A673 (cell line): ENCODE results near the gene EIF4E3. TPM values are rescaled to one million over a fixed set of nuclear protein-coding genes. Genes with fewer than 3 reads are reported as not detected.

Source experiments
- BruUV-seq: library from RNA; stranded (reverse); fragments of 400-500 nt; replicated peaks from 2 replicates; lab custom pipeline; 2021; lab: Mats Ljungman, UMichigan
- CTCF ChIA-PET: fragments of 300-600 bp; sonication (Branson Sonifier 250); formaldehyde crosslinking; loops from one replicate; lab custom pipeline; 2022; ENCODE audit warnings: antibody characterized with exemption; lab: Charles Lee
- POLR2A ChIA-PET: fragments of 300-600 bp; sonication (Branson Sonifier 250); formaldehyde crosslinking; loops from one replicate; lab custom pipeline; 2022; ENCODE audit warnings: antibody characterized with exemption; ENCODE audit not compliant: low non-redundant PET; lab: Charles Lee
- DNase-seq: peaks from one replicate; pipeline ENCODE4 v3.0.0-alpha.2; 2015; ENCODE audit warnings: low spot score
- H3K27ac ChIP-seq: fragments of 200-600 bp; sonication (generic); 2 replicates; pipeline ENCODE4 v1.5.1; 2016; ENCODE audit warnings: mixed run types, low read depth, mild to moderate bottlenecking, mixed read lengths, antibody characterized with exemption, low read length; ENCODE audit not compliant: poor library complexity, severe bottlenecking
- H3K27me3 ChIP-seq: fragments of 200-600 bp; sonication (generic); replicated peaks from 2 replicates; pipeline ENCODE4 v1.6.1; 2017; ENCODE audit warnings: mixed run types, low read depth, mild to moderate bottlenecking, mixed read lengths, antibody characterized with exemption, low read length; ENCODE audit not compliant: insufficient read depth, poor library complexity
- H3K36me3 ChIP-seq: fragments of 200-600 bp; sonication (generic); 2 replicates; pipeline ENCODE4 v1.6.1; 2016; ENCODE audit warnings: mixed run types, mild to moderate bottlenecking, mixed read lengths, antibody characterized with exemption, low read length; ENCODE audit not compliant: insufficient read depth, poor library complexity, severe bottlenecking
- H3K4me1 ChIP-seq: fragments of 200-600 bp; sonication (generic); 2 replicates; pipeline ENCODE4 v1.6.1; 2017; ENCODE audit warnings: mixed run types, mild to moderate bottlenecking, mixed read lengths, antibody characterized with exemption, low read length; ENCODE audit not compliant: insufficient read depth, poor library complexity, severe bottlenecking
- H3K4me3 ChIP-seq: fragments of 200-600 bp; sonication (generic); 2 replicates; pipeline ENCODE4 v1.5.1; 2016; ENCODE audit warnings: low read depth, mixed run types, mild to moderate bottlenecking, mixed read lengths, low read length; ENCODE audit not compliant: poor library complexity, severe bottlenecking
- H3K9me3 ChIP-seq: fragments of 200-600 bp; sonication (generic); 2 replicates; pipeline ENCODE4 v1.6.1; 2016; ENCODE audit warnings: mixed run types, low read depth, mild to moderate bottlenecking, mixed read lengths, antibody characterized with exemption, low read length; ENCODE audit not compliant: poor library complexity, severe bottlenecking
- CTCF ChIP-seq: fragments of 300-800, 200-600 bp; sonication (generic); conservative IDR thresholded peaks from 2 replicates; pipeline ENCODE4 v1.5.1; 2017; ENCODE audit warnings: low read depth, mild to moderate bottlenecking, antibody characterized with exemption, low read length, moderate library complexity, mixed read lengths
- EZH2 ChIP-seq: fragments of 200-600 bp; sonication (generic); IDR thresholded peaks from 2 replicates; pipeline ENCODE4 v1.6.1; 2017; ENCODE audit warnings: borderline replicate concordance, low read depth, mild to moderate bottlenecking, mixed read lengths, antibody characterized with exemption, low read length; ENCODE audit not compliant: poor library complexity, severe bottlenecking
- intact Hi-C: fragments of 100-400 bp; cut with micrococcal nuclease; formaldehyde crosslinking; loops from one replicate; pipeline ENCODE4 v1.10.0; 2022; ENCODE audit not compliant: unreplicated experiment
- total RNA-seq: library from RNA; stranded (reverse); gene quantifications from 2 replicates; pipeline ENCODE4 v1.2.3, GENCODE V29; 2021

EIF4E3 gene
- total RNA-seq, 1 experiment from 2014 or later, result 3.1 TPM

DNA sequence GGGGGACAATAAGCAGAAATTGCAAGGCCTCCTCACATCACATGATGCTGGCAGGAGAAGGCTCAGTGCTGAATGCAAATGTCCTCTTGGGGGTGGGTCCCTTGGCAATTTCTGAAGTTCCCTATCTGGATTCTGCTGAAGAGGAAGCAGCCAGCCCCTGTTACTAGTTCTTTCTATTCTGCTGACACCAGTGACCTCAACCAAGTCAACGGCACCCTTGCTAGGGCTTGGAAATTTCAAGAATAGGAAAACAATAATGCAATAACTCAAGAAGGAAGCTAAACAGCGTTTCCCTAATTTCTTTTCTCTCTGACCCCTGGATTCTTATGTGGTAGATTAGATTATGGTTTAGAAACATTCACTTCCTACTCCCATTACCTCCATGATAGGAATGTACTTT, 95.5 kb downstream of the EIF4E3 start:
- no TSS peak for BruUV-seq
- H3K4me1 ChIP-seq, result no peaks in the 10 kb centered on the region
- intact Hi-C loops, result no loop called here

GRCh38 chr3:71629289-71629688, 95.9 kb downstream of the EIF4E3 start:
- TF ChIP-seq CTCF (no peak), EZH2 (no peak)
- Histone ChIP-seq H3K27me3 (no peaks in the 10 kb centered on the region), H3K4me1 (no peaks in the 10 kb centered on the region), H3K27ac (no peak overlapping the region), H3K9me3 (no peaks in the 10 kb centered on the region), H3K36me3 (no peaks in the 10 kb centered on the region), H3K4me3 (no peak overlapping the region)
- BruUV-seq, result no TSS peak
- ChIA-PET CTCF (no interaction called here), POLR2A (no interaction called here)
- no peak for DNase-seq
- intact Hi-C loops, result no loop called here

More for the DNA sequence above, 95.5 kb downstream of the EIF4E3 start:
- Histone ChIP-seq H3K36me3 (no peaks in the 10 kb centered on the region), H3K27ac (no peak overlapping the region), H3K27me3 (no peaks in the 10 kb centered on the region), H3K9me3 (no peaks in the 10 kb centered on the region), H3K4me3 (no peak overlapping the region)
- TF ChIP-seq EZH2, result no peak
- POLR2A ChIA-PET, result no interaction called here
- DNase-seq, result no peak
- CTCF ChIA-PET, result no interaction called here

DNA sequence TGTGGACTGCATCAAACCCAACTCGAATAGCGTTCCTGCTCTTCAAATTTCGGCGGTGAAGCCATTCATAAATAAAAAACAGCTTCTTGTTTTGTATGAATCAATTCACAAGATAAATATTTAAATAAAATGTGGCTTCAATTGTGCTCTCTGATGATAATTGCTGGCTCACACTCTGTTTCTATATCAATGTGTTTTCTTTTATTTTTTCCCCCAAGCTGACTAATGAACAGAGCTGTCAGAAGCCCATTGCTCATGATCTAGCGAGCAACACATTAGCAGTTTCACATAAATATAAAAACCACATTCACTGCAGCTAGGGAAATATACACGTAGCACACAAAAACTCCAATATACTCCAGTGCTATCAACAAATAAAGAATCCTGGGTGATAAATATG, 96.7 kb downstream of the EIF4E3 start:
- BruUV-seq, result no TSS peak
- POLR2A ChIA-PET, result no interaction called here
- no peak for DNase-seq

More for the DNA sequence above, 96.7 kb downstream of the EIF4E3 start:
- intact Hi-C loops, result no loop called here
- CTCF ChIA-PET, result no interaction called here
- no peaks in the 10 kb centered on the region for H3K27me3 ChIP-seq
- H3K27ac ChIP-seq, result no peak overlapping the region
- H3K36me3 ChIP-seq, result no peaks in the 10 kb centered on the region
- no peaks in the 10 kb centered on the region for H3K9me3 ChIP-seq
- TF ChIP-seq EZH2 (no peak), CTCF (no peak)
- H3K4me1 ChIP-seq, result no peaks in the 10 kb centered on the region
- H3K4me3 ChIP-seq, result no peak overlapping the region
